Measurements from ENCODE around the gene PIGU.
A peak's percentile ranks its signal among the peaks of the same experiment; 100 is the strongest.
"Not testable (repeated sequence)": the region's sequence is repeated elsewhere in the genome, so short reads cannot be mapped to it uniquely, and the experiment has no call there.

PIGU gene

DNA sequence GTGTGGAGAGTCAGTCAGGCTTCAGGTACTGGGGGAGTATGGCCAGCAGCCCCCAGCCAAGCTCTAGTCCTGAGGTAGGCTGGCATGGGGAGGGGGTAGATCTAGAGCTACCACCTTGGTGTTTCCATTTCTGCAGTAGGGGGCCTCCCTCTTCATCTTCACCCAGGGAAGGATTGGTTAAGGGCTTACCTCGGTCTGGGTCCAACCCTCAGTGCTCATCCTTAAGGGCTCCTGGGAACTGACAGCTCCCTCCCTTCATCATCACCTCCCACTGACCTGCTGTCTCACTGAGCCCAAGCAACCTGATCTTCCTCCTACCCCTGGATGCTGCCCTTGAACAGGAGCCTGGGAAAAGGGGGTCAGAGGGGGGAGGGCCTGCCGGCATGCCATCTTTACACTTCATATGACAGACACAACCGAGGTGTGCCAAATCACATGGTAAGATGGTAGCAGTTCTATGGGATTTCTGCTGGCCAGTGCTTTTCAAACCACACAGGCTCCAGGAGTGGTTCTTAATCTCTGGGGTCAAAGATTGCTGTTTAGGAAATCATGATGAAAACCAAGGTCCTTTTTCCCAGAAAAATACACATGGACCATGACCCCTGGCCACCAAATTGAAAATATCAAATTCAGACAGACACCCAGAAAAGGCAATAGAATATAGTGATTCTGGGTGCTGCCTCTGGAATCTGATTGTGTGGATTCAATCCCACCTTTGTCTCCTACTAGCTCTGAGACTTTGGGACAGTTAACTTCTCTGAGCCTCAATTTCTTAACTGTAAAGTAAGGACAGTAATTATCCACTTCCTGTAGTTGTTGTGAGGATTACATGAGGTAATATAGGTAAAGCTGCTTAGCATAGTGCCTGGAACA, 30.3 kb upstream of the PIGU start:
- no peak for DNase-seq (ENCODE audit: low read depth in 2 of 3, low spot score in 2 of 3)

DNA sequence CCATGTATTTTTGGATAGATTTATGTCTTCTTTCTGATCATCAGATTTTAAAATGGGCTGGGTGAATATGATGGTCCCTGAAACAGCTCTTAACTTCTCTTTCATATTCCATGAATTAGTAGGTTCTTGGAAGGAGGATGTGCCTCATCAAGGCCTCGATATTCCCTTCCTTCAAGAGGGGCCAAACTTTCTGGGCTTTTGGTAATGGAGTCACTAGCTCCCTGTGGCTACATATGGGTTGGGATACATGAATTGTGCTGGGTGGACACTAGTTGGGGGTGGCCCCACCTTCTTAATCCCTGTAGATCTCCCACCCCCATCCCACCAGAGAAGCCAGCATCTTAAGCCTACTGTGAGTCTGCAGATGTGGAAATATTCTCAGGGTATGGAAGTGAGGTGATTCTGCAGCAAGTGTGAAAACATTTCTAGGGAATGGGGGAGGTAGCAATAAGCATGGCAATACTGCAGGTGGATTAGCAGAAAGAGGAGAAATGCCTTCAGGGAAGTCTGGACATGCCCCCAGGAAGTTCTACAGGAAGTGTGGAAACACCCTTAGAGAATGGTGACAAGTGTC, 29.5 kb upstream of the PIGU start:
- DNase-seq (ENCODE audit: low read depth in 2 of 3, low spot score in 2 of 3) = no peak

DNA sequence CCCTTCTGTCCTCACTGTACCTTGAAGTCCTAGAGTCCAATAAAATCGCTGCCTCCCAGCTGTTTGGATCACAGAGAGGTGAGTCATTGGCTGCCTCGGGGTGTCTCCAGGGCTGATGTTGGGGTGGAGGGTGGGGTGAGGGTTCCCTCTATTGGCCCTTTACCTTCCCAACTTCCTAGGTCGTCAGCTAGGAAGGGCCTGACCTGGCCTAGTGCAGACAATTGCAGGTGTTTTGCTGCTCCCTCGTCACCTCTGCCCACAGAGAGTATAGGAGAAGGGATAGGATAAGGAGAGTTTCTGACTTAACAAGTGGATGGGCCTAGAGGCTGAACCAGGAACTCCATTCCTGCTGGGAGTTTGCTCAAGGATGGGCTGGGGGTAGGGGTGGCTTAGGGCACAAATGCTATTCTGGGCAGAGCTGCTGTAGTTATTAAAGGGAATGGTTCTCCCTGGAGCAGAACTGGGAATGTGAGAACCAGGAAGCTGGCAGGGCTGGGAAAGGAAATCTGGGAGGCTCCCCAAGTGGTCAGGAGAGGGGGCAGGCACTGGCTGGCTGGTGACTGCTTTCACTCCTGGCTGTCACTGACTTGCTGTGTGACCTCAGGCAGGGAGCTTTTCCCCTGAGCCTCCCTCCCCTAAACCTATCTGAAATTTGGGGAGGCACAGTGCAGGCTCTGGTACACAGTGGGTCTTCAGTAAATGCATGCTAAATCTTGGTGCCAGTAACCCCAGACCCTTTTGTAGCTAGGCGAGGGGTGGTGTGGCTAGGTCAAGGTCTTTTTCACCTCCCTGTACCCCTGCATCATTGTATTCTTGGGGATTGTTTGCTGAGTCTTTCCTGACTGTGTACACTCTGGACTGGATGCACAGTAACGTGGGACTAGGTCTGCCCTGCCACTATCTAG, 28.8 kb upstream of the PIGU start:
- no peak for DNase-seq (ENCODE audit: low read depth in 2 of 3, low spot score in 2 of 3)

DNA sequence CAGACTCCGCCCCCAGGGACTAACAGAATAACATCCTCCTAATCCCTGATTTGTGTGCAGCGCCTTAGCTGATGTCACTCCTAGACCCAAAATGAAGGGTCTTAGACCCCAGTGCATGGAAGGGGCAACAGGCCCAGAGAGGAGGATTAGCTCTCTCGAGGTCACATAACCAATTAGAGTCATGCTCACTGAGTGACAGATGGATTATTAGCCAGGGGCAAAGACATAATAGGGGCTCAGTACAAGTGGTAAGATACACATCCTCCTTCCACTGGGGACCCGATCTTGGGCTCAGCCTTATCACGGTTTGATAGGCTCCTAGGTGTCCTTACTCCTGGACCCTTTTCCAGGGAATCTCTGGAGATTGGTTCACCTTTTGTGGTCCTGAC, 28.1 kb upstream of the PIGU start:
- DNase-seq (ENCODE audit: low read depth in 2 of 3, low spot score in 2 of 3) = no peak

DNA sequence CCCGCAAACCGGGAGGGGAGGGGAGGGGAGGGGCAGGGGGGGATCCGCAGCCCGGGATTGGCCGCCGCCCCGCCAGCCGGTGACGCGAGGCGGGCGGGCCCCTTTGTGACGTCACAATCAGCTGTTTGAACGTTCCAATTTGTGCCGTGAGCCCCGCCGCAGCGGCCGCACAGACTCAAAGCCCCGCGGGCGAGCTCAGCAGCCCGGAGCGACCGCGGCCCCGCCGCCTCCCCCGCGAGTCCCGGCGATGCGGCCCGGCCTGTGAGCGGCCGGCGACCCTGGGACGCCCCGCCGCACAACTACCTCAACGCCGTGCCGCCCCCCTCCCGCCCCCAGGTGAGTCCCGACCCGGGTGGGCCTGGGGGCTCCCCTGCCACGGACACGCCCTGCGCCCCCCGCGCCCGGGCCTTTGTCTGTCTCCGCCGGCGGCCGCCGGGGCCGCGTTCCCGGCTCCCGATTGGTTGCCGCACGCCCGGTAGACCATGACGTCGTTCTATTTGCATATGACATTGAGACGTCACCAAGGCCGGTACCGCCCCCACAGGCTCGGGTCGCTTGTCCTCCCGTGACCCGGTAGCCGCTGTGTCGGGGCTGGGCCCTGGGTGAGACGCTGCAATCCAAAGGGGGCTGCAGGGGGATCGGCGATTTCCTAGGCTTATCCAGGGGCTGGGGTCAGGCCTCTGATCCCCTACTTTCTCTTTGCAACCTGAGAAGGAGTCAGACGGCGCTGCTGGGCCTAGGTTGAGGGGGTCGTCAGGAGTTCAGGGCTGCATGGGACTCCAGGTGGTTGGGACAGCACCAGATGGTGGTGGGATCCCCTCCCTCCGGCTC, 27.5 kb upstream of the PIGU start, which contains the start of gene TP53INP2:
Gene TP53INP2 (plus strand): TSS at position 168 of the 831 bp plus-strand sequence. CDS start 4,396 bp downstream, outside the sequence.
- peak; percentile 47 to 57 (median 54) for DNase-seq (ENCODE audit: low read depth in 2 of 3, low spot score in 2 of 3)

DNA sequence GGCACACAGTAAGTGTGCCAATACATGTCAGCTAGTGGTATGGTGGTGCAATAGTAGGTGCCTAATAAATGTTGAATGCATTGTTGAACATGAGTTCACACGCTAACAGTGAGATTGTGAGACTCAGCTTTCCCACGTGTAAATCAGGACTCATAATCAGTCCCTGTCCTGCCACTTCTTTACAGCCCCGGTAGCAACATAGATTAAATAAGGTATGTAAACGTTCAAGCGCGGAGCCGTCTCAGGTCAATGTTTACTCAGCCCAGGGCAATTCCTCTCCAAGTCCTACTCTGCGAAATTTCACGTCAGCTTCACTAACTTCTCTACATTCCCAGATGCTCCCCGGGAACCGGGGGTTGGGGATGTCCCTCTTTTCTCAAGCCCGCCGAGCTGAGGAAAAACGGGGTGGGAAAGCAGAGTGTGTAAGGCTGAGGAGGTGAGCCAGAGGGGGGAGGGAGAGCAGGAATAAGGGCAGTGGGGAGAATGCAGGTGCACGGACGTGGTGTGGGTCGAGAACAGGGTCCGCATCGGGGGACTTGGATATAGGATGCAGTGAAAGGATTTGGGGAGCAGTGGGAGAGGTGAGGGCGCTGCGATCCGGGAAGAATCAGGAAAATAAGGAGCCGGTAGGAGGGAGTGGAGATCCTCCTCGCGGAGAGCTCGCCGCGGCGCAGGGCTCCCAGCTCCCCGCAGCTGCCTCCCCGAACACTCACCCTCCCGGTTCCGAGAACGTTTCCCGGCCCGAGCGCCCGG, 26.7 kb upstream of the PIGU start:
- no peak for DNase-seq (ENCODE audit: low read depth in 2 of 3, low spot score in 2 of 3)

DNA sequence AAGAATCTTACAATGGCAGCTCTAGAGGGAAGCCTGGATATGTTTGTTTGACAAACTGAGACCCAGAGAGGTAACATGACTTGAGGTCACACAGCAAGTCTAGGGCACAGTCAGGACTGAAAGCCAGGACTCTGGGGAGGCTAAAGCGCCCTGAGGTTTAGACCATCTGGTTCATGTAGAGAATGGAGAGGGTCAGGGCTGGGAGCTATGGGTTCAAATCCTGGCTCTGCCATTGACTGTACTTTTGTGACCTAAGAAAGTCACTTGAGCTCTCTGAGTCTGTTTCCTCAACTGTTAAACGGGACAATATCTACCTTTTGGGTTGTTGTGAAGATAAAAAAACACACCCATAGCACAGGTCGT, 26.1 kb upstream of the PIGU start:
- DNase-seq (ENCODE audit: low read depth in 2 of 3, low spot score in 2 of 3) = no peak

DNA sequence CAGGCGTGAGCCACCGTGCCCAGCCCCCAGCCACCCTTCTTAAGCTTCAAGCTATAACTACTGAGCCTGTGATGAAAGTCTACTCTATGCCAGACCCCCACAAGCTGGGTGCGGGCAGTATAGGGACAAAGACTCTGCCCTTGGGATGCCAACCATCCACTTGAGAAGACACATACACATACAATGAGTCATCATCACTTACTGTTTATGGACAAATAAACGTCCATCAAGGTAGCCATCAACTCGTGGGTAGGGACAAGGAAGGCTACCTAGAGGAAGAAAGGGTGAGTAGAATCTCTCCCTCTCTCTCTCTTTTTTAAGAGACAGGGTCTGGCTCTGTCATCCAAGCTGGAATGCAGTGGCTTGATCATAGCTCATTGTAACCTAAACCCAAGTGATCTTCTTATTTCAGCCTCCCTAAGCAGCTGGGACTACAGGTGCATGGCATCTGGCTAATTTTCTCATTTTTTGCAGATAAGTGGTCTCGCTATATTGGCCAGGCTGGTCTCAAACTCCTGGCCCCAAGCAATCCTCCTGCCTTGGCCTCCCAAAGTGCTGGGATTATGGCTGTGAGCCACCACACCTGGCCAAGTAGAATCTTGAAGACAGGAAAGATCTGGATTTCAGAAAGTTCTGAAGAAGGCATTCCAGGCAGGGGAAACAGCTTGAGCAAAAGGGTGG, 24.7 kb upstream of the PIGU start:
- no peak for DNase-seq (ENCODE audit: low read depth in 2 of 3, low spot score in 2 of 3)

DNA sequence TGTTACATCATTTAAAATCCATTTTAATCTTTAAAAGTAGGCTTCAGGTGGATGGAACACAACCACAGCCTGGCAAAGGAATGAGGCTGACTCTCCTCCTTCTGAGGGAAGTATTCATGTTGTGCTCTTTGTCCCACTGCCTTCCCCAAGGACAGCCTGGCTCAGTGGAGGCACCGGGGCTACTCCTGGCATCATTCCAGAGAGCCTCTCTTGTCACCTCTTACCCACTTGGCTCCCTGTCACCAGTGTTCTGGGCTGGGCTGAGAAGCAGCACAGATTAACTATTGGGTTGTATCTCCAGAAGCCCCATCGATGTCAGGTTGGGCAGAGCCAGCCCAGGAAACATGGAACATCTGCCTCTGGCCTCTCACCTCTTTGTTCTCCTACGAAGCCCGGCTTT, 16.5 kb upstream of the PIGU start:
- DNase-seq (ENCODE audit: low read depth in 2 of 3, low spot score in 2 of 3) = no peak

DNA sequence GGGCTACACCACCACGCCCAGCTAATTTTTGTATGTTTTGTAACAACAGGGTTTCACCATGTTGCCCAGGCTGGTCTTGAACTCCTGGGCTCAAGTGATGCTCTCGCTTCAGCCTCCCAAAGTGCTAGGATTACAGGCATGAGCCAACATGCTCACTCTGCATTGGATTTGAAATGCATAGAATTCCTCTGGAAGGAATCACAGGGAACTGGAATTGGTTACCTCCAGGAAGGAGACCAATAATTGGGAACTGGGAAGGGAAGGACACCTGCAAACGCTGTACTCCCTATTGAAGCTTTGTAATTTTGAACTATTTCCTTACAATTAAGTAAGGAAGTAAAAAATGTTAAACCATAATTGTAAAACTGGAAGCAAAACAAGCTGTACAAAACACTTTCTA, 14.9 kb upstream of the PIGU start:
- DNase-seq (ENCODE audit: low read depth in 2 of 3, low spot score in 2 of 3) = no peak

DNA sequence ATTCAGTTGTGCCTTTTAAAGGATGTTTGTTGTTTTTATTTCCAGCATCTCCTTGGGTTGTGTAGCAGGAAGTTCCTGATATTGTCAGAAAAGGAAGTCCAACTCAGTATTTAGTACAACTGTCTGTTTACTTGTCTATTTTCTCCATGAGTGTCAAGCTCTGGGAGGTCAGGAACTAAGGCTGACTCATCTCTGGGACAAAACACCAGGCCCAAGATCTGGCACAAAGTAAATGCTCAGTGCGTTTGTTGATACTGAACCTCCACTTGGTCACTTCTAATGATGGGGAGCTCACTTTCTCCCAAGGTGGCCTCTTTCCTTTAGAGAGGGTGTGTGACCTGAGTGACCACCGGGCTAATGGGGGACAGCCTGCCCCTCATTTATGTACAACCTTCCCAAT, 12.6 kb upstream of the PIGU start:
- DNase-seq (ENCODE audit: low read depth in 2 of 3, low spot score in 2 of 3) = no peak

DNA sequence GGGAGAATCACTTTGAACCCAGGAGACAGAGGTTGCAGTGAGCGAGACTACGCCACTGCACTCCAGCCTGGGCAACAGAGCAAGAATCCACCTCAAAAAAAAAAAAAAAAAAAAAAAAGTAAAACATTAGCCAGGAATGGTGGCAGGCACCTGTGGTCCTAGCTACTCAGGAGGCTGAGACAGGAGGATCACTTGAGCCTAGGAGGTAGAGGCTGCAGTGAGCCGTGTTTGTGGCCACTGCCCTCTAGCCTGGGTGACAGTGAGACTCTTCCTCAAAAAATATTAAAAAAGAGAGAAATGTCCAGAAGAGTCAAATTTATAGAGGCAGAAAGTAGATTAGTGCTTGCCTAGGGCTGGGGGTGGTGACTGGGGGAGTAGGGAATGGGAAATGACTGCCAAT, 6.8 kb upstream of the PIGU start:
- DNase-seq (ENCODE audit: low read depth in 2 of 3, low spot score in 2 of 3) = no peak

DNA sequence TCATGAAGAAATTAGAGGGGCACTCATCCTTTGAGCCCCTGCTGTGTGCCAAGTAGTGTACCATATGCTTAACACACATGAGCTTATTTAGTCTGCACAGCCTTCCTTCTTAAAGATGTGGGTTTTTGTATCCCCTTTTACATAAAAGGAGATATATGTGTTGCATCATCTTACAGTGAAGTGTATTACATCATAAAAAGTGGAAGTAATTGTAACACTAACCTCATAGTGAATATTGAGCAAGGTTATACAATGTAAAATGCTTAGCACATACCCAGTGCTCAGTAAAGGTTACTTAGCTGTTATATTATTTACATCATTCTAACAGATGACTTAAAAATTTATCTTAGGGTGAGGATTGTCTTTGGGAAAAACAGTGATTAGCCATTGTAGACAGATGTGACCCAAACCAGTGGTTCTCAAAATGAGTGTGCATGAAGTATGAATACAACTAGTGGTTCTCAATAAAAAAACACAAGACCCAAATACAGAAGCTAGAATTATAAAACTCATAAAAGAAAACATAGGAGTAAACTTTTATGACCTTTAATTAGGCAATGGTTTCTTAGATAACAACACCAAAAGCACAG, 3.8 kb upstream of the PIGU start:
- no peak for DNase-seq (ENCODE audit: low read depth in 2 of 3, low spot score in 2 of 3)

DNA sequence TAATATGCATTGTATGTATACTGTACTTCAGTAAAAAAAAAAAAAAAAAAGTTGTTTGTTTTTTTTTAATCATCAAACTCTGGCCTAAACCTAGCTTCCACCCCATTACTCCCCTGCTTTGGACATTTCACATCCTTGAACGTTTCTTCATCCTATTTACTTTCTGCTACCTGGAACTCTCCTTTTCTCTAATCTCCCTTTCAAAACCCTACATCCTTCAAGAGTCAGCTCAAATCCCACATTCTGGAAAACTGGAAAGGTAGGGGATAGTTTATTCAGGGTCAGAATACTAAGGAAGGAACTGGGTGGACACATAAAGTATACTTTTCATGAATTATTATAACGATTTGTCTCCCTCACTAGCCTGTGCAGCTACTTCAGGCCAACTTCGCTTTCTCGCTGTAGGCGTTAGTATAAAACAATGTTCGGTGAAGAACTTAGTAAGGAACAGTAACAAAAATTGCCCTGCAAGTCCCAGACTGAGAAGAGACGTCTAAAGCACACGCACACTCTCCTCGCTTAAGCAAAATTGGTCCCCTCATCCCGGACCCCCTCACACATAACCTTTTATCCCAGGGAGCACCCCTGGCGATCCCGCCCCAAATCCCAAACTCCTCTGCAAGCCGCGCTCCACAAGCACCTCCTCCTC, 775 bp downstream of the PIGU start:
- no peak for DNase-seq (ENCODE audit: low read depth in 2 of 3, low spot score in 2 of 3)

DNA sequence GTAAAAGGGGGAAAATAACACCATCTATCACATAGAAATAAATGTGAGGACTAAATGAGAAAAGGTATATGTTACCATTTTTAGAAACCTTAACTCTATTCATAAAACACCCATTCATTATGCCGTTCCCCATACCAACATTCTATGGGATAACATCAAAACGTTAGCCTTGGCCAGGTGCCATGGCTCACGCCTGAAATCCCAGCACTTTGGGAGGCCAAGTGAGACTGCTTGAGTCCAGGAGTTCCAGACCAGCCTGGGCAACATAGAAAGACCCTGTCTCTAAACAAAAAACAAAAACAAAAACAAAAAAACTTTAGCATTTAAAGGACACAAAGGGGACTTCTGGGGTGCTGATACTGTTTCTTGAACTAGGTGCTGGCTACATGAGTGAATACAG, 1.3 kb downstream of the PIGU start:
- DNase-seq (ENCODE audit: low read depth in 2 of 3, low spot score in 2 of 3) = no peak

DNA sequence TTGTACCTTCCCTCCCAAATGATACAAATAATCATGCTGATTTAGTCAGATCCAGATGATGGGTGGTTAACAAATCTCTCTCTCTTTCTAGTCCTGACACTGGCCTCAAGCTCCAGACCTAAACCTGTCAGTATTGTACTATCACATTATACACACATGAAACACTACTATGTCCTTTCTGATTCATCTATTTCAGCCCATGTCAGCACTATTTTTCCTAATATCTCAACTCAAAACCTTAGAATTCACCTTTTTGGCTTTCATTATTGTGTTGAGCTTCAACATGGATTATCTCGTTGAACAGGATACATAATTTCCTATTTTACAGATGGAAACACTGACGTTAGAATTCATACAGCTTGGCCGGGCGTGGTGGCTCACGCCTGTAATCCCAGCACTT, 3.5 kb downstream of the PIGU start:
- no peak for DNase-seq (ENCODE audit: low read depth in 2 of 3, low spot score in 2 of 3)

DNA sequence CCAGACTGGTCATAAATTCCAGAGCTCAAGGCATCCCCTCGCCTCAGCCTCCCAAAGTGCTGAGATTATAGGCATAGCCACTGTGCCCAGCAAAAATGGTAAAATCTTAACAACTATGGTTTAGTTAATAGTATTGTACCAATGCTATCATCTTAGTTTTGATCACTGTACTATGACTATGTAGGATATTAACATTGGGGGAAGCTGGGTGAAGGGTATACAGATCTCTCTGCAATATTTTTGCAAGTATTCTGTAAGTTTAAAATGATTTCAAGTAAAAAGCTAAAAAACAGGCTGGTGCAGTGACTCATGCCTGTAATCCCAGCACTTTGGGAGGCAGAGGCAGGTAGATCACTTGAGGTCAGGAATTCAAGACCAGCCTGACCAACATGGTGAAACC, 7.8 kb downstream of the PIGU start:
- no peak for DNase-seq (ENCODE audit: low read depth in 2 of 3, low spot score in 2 of 3)

DNA sequence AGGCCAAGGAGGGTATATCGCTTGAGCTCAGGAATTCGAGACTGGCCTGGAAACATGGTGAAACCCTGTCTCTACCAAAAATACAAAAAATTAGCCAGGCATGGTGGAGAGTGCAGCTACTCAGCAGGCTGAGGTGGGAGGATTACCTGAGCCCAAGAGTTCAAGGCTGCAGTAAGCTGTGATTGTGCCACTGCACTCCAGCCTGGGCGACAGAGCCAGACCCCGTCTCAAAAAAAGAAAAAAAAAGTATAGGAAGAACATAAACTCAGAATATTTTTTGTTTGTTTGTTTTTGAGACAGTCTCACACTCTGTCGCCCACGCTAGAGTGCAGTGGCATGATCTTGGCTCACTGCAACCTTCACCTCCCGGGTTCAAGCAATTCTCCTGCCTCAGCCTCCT, 12.1 kb downstream of the PIGU start:
- DNase-seq (ENCODE audit: low read depth in 2 of 3, low spot score in 2 of 3) = not testable (repeated sequence)
